GM12864 (cell line): ENCODE measurements around the gene MRPS2.

Experiments
- DNase-seq: peaks from one replicate; pipeline ENCODE4 v3.0.0-alpha.2; 2011; ENCODE audit warnings: low read depth
- H3K4me3 ChIP-seq: 2 replicates; pipeline ENCODE4 v1.5.1; 2011; ENCODE audit warnings: mild to moderate bottlenecking, low read depth, low read length, control low read depth
- CTCF ChIP-seq: IDR thresholded peaks from 2 replicates; pipeline ENCODE4 v1.5.1; 2011; ENCODE audit warnings: low read depth, mild to moderate bottlenecking, moderate library complexity, low read length, control low read depth, inconsistent platforms; ENCODE audit errors: missing control alignments

MRPS2 gene

DNA sequence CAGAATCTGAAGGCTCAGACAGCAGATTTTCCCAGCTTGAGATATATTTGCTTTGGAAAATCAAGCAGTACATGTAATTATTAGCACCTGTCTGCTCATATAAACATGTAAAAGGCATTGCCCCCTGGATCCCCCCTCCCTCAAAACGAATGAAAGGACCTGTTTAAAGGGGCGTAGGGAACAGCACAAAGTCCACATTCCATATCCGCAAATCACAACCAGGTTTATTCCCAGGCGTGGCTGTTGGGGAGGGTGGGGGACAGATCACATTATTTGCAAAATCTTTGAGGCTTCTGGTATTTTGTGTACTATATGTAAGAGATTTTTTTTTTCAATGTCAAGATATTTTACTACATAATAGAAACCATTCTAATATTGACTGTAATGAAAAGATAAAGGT lies 8.7 kb upstream of the MRPS2 start:
- no peak overlapping the region for H3K4me3 ChIP-seq
- DNase-seq, result no peak
- no peak for TF ChIP-seq CTCF

GRCh38 chr9:135492886-135493669 lies 7.4 kb upstream of the MRPS2 start:
- H3K4me3 ChIP-seq, result no peak overlapping the region
- no peak for TF ChIP-seq CTCF
- DNase-seq, result no peak

GRCh38 chr9:135494791-135495559 lies 5.5 kb upstream of the MRPS2 start:
- no peak for TF ChIP-seq CTCF
- DNase-seq, result no peak
- H3K4me3 ChIP-seq, result no peak overlapping the region

DNA sequence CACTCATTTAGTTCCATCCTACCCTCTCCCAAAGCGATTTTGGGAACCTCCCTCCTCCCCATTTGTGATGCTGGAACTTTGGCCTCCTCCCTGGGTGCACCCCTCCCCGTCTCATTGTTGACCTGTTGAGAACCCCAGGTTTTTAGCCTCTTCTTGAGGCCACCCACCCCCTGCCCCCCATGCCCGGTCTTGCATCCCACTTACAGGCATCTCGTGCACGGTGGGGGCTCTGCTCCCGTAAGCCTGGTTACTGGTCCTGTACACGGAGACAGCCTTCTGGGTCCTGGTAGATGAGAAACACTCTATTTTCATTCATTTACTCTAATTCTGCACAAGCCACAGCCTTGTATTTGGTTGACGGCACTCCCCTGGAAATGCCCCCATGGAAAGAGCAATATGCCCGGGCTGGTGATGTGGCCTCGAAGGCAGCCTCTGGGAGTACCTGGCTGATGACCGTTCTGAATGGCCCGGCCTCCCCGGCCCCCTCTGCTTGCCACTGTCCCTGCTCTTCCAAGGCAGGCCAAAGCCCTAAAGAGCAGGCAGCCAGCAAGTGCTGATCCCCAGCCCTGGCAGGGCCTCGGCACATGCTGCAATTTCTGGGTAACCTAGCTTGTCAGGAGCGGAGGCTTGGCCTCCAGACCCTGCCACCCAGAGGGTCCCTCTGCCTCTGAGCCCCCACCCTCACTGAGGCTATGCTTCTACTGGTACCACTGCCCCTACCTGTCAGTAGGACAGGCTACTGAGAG lies 1.9 kb upstream of the MRPS2 start:
- no peak for TF ChIP-seq CTCF
- no peak overlapping the region for H3K4me3 ChIP-seq
- no peak for DNase-seq

- no peak for TF ChIP-seq CTCF
Observed at GRCh38 chr9:135499326-135500070, 984 bp upstream of the MRPS2 start.

DNA sequence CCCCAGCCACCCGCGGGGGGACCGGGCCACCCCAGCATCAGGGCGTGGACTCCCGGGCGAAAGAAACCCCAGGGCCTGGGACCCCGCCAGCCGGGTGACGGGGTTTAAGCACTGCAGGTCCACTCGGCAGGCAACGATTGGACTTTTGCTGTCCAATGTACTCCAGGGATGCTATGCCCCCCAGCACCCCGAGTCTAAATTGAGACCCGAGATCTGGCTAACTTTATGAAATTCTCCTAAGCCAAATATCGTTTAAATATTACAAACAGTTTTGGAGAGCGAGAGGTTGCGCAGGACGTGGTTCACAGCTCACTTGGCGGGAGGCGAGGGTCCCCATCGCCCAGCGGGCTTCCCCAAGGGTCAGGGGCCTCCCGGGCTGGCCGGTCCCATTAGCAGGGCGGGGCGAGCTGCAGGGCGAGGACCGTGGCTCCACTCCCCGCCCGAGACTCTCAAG lies 384 bp upstream of the MRPS2 start:
- no peak for TF ChIP-seq CTCF
- H3K4me3 ChIP-seq, result peak overlapping the region; percentile 81
- DNase-seq, result no peak

More at GRCh38 chr9:135499326-135500070, 984 bp upstream of the MRPS2 start:
- peak overlapping the region; percentile 81 for H3K4me3 ChIP-seq
- DNase-seq, result peak; percentile 46
